Amniotic stem cell (primary cell): ENCODE data around the gene MSH5.

Experiments used
- DNase-seq: peaks from one replicate; lab custom pipeline; 2025; lab: John Stamatoyannopoulos, UW

MSH5 gene

DNA sequence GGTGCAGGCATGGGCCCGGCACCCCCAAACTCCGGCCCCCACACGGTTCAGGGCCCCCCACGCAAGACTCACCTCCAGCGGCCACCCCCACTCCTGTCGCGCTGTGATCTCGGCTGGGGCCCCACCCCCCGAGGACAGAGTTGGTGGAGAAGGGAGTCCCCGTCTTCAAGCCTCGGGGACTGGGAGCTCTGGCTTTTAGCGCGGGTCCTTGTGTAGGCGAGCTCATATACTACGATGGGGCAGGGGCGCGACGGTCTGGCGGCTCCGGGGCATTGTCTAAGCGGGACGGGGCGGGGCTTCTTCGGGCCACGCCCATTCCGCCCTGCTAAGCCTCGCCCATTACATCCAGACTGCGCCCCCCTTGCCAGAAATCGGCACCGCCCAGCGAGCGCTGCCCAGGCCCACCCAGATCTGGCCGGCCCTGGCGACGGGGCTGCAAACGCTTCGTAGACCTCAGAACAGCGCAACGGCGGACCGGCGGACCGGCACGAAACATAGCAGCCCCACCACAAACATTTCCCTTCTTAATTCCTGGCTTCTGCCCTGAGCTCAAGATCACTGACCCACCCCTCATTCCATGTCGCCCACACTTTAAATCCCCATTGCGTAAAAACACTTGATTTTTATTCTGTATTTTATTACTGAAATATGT, 9.7 kb upstream of the MSH5 start:
- DNase-seq = peak; percentile 80

DNA sequence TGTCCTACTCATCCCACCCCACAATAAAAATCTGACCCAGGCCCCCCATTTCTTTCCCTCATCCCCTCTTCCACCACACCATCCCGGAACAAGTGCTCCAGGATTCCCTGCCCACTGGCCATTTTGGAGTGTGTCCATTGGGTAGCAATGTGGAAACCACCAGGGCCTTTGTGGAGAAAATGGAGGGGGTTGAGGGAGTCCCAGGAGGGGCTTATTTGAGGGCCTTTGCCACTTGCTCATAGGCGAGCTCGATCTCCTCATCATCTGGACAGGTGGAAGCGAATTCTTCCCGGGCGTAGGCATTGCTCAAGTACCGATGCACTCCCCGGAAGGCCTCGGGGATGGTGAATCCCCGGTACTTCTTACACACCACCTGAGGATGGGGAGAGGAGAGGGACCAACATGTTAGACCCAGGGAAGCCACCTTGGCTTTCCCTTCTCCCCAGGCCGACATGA, 9.1 kb upstream of the MSH5 start:
- DNase-seq = no peak

DNA sequence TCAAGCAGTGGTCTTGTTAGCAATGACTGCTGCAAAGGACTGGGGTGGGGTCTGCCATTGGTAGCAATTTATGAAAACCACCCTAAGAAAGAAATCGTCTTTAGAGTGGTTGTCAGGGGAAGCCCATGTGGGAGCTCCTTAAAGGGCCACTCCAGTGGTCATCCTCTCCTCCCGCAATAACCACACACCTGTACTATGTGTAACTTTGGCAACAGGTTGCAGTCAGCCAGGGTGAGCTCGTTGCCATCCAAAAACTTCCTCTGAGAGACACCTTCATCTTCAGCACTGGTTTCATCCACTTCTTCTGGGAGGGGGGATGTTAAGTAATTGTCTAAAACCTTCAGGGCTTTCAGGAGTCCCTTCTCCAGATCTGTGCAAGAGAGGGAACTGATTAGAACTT, 7.8 kb upstream of the MSH5 start:
- DNase-seq = no peak

DNA sequence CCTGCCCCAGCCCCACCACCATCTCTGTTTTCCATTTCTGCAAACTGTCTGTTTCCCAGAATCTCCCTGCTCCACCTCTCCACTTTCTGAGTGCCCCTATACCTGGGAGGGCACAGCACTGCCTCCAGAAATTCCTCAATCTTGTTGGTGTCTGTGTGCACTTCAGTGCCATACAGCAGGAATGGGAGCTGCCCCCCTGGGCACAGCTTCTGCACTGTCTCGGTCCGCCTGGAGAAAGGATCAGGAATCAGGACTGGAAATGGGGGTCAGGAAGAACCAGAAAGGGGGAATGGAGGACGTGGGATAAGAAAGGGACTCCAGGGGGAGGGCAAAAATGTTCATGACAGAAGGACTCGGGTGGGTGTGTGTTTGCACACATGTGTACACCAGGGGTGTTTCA, 6.1 kb upstream of the MSH5 start:
- DNase-seq = no peak

DNA sequence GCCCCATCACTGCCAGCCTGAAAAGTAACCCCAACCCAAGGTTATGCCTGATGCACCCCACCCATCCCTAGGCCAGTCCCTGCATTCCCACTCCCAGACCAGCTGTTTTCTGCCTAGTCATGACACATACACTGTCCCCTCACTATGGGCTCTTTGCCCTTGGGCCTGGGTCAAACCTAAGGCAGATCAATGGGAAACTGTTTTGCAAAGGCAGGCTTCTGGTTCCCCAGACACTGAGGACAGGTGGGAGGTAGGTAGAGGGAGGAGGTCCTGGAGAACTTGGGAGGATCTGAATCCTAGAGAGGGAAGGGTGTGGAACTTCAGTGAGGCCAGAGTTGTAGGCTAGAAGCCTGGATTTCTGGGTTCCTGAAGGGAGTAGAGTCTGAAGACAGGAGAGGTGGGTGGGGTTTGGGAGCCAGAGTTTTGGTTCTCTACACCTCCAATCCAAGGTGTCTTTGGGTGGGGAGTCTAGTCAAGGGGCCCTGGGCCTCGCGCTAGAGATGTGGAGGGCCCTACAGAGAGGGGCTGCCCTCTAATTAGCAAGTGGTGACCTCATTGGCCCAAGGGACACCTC, 5.5 kb upstream of the MSH5 start:
- DNase-seq = no peak

DNA sequence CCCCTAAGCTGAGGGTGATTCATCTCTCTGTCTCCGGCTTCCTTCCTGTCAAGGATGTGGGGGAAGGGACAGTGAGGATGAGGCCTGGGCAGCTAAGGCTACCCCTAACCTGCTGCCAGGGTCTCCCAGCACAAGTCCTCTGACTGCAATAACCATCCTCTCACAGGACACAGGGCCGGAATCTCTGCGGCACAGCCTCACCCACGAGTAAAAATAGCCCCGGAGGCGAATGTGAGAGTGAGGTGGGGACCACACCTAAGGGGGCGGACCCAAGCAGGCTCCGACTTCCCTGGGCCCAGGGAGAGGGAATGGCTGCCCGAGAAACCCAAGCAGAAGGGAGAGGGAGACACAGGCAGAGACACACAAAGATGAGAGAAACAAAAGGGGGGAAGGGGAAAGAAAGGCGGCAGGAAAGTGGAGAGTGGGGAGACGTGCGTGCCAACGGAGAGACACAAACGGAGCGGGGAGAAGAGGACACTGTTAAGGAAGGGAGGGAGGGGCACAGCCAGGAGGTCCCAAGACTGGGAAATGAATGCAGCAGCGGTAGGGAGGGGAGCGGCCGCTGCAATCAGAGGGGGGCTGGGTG, 4.9 kb upstream of the MSH5 start:
- peak; percentile 60 for DNase-seq

DNA sequence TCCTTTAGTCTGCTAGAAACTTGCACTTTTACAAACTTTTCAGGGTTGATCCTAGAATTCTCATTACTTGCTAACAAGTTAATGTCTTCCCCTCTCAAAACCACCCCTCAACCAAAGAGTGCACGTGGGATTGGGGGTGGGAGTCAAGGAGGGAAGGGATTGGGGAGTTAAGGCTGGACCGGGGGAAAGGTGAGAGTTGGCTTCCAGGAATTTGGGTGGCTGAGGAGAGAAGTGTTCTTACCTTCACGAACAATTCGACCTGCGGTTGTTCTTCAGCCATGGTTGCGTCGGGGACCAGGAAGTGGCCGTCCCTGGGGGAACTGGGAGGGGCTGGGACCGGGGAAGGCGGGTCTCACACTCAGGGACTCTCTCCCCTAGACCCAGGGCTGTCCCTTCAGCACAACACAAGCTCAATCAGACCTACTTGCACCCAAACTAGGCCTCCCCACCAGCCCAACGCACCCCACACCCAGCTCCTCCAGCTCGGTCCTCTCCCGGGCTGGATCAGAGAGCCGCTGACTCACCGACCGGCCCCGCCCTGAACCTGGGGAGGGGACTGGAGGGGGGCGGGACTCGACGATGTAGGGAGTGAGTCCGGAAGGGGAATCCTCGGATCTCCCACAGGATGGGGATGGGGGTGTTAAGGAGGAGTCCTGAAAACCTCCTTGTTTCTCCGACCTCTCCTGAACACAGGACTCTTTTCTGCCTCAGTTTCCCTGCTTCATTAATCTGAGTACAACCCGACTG, 3.6 kb upstream of the MSH5 start, which contains the start of gene CLIC1:
TSS of gene CLIC1 (minus strand) at position 510 of the 747 bp plus-strand sequence. CDS start at position 280, 230 bp downstream.
- DNase-seq = peak; percentile 82

DNA sequence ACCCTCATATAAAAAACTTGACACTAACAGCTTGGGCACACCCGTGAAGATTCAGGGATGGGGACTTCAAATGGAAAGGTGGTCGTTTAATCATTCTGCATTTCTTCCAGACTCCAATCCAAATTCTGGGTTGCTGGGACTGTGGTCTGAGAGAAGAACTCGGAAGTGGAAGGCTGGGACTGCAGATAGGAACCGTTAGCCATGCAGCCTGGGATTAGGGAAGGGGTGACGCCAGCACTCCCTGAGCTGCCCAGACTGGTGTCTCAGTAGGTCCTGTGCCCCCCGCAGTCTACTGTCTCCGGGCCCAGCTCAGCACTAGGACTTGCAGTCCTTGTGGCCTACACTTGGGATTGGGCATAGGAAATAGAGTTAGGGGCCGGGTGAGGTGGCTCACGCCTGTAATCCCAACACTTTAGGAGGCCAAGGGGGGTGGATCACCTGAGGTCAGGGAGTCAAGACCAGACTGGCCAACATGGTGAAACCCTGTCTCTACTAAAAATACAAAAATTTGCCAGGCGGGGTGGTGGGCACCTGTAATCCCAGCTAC, 3.0 kb upstream of the MSH5 start:
- DNase-seq = no peak

DNA sequence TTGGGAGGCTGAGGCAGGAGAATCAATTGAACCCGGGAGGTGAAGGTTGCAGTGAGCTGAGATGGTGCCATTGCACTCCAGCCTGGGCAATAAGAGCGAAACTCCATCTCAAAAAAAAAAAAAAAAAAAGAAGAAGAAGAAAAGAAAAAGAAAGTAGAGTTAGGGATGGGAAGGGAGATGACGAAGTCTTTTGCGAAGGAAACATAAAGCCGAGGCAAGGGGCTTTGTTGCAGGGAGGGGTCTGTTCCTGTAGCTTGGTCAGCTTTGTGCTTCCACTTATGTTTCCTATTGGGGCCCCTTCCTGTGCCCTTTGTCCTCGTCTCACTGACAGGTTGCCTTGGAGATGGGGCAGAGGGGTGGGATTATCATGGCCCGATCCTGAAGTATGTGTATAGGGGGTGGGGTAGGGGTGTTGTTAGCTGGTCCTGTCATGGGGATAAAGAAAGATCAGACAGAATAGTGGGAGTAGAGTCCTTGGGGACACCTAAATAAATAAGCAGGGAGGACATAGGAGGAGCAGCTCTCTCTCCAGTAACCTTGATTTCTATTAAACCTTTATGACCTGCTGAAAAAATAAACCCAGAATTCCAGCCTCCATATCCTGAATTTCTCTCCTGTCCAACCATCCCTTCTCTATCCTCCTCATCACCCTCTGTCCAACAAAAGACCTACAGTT, 2.4 kb upstream of the MSH5 start:
- DNase-seq = no peak

DNA sequence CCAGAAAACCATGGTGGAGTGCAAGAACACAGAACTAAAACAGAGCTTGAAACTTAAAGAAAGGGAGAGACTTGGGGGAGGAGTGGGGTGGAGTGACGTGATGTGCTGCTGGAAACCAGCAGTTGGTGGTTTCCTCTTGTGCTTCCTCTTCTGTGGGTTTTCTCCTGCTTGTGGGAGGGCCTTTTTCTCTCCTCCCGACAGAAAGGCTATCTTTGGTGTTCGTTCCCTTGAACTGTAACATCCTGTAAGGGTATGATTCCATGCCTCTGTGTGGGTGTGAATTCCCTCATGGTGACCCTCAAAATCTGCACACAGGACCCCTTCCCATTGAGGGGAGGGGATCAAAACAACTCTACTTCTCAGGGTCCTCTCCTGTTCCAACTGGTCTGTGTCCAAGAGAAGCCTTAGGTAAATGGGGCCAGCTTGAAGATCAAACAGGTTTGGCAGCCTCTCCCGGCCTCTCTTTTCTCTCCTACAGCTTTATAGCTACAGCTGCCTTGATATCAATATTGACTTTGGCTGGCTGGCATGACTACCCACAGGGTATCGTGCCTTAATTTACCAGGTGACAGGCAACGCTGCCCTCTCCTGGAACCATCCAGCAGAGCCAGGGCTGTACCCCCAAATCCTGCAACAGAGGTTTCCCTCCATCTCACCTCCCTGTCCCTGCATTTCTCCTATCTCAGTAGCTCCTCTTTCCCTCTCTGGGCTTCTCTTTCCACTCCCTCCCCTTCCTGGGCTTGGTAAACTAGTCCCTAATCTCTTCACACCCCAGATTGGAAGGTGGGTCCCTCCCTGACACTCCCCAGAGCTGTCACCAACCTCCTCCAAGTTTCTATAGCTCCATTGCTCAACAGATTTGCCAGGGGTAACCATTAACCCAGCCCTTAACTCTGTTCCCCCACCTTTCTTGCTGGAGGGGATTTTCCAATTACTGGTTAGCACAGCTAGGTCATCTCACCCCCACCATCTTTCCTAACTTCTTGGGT, 1.5 kb upstream of the MSH5 start:
- DNase-seq = peak; percentile 38

DNA sequence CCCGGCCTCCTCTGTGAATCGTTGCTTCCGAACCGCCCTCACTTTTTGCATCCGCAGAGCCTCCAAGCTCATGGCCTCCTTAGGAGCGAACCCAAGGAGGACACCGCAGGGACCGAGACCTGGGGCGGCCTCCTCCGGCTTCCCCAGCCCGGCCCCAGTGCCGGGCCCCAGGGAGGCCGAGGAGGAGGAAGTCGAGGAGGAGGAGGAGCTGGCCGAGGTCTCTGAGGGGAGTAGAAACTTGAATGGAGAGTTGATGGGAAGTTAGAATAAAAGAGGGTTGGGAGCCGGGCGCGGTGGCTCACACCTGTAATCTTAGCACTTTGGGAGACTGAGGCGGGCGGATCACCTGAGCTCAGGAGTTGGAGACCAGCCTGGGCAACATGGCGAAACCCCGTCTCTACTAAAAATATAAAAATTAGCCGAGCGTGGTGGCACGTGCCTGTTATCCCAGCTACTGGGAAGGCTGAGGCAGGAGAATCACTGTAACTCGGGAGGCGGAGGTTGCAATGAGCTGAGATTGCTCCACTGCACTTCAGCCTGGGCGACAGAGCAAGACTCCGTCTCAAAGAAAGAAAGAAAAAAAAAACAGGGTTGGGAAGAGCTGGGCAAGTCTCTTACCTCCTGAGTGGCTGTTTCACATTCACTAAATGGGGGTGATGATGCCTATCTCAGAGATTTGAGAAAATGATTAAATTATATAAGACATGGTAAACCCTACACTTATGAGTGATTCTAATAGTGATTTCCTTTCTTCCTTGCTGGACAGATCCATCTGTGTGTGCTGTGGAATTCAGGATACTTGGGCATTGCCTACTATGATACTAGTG, 805 bp downstream of the MSH5 start:
- DNase-seq = no peak

DNA sequence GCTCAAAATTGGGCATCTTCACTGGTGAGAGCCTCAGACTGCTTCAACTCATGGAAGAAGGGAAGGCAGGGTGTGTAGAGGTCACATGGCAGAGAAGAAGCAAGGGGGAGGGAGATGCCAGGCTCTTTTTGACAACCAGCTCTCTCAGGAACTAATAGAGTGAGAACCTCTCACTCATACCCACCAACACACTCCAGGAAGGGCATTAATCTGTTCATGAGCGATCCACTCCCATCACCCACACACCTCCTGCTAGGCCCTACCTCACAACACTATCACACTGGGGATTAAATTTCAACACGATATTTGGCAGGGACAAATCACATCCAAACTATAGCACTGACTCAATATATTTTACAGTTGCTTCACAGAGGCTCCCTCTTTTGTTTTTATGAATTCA, 2.0 kb downstream of the MSH5 start:
- DNase-seq = no peak

DNA sequence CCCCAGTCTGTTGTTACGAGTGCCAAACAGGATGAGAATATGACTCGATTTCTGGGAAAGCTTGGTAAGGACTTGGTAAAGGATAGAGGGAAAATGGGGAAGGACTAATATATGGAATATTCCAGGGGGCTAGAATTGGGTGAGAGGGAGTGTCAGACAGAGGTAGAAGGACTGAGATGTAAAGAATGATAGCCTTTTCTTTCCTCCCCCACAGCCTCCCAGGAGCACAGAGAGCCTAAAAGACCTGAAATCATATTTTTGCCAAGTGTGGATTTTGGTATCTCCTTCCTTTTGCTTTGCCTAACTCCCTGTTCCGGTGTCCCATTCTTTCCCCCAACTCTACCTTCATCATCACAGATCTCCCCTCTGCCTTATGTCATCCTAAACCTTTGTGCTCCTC, 3.1 kb downstream of the MSH5 start:
- DNase-seq = no peak

DNA sequence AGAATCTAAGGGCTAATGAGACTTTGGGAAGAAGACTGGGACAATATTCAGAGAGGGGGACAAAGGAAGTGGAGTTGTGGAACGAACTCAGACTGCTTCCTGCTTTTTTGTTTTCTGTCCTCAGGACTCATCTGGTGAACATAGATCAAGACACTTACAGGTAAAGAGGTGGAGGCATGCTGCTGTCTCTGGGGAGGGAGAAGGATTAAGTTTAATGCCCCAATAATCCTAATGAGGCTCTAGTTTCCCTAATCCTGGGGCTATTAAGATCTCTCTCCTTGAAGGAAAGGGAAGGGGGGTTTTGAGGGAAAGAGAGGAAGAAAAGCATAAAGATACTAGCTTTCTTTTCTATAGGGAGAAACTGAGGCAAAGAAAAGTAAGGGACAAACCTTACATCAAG, 4.6 kb downstream of the MSH5 start:
- no peak for DNase-seq

DNA sequence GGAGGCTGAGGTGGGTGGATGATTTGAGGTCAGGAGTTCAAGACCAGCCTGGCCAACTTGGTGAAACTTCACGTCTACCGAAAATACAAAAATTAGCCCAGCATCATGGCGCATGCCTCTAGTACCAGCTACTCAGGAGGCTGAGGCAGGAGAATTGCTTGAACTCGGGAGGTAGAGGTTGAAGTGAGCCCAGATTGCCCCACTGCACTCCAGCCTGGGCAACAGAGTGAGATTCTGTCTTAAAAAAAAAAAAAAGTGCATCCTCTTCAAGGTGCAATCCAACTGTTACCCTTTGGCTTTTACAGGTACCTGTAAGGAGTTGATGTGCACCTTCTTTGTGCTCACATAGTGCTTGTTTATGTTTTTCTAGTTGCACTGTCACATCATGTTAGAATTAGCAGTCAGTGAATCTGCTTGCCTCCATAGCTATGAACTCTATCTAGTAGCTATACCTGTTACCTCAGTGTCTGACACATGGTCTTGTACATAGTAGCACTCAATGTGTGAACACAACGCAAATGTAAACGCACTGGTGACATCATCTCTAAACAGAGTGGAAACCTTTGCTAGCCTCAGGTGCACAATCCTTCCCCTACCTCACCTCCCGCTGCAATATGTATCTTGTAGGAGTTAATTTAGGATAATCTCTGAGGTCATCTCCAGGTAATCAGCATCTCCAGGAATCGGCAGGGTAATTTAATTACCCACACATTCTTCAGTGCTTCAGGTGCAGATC, 9.7 kb downstream of the MSH5 start:
- DNase-seq = no peak

DNA sequence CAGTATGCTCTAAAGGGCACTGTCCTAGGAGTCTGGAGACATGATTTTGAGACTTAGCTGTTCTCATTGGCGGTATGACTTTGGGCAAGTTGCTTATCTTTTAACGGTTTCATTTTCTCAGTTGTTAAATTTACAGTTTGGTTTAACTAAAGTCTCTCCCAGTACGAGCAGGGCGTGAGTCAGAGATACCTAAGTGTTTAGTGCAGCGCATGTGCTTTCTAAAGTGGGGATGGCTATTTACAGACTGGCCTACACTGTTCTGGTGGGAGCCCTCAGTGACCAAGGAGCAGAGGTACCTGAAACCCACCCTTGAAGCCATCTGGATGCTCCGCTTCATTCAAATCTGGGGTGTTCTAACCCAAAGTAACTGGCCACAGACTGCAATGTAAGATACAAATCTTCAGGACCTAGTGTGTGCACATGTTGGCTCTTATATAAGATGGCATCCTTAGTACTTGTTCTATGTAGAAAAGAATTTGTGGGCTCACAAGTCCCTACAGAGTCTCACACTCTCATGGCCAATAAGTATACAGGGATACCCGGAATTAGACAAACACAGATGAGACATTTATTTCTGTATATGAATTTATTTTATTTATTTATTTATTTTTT, 10.7 kb downstream of the MSH5 start:
- no peak for DNase-seq

DNA sequence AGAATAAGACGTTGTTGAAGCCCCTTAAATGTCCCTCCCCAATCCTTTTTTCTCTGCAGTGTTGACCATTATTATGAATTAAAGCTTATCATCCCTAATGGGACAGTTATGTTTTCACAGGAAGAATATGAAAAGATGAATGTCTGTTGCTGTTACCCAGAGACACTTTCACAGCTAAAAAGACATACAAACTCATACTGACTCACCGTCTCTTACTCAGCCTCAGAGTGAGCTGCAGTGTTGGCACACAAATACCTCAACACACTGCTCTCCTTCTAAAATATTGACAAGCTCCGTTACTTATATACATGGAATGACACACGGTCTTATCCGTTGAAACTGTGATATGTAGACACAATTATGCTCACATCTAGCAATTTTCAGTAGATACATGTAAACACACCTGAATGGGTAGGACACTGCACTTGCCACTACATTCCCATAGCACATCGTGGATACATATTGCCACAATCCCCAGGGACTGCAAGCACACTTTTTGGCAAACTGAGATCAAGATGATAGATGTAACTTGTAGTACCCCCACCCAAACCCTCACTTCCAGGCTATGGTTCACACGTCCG, 13.0 kb downstream of the MSH5 start:
- peak; percentile 33 for DNase-seq

DNA sequence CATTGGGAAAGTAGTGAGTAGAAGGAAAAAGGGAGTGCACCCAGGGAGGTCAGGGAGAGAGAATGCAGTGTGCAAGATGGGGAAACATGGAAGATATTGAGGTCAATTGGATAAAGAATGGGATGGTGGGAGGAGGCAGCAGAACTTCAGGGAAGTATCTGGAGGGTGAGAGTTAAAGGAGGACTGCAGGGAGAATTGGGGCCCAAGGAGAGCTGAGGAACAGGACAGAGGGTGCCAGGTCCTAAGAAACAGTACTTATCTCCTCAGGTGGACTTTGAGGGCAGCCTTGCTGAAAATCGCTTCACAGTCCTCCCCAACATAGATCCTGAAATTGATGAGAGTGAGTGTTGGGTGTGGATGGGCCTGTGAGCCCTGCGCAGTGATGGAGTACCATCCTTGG, 18.5 kb downstream of the MSH5 start:
- DNase-seq = no peak
